GM19395 (cell line): Measurements from ENCODE around the gene PI3.

Source experiments
- ATAC-seq: cut with Tn5 transposase; IDR thresholded peaks from one replicate; pipeline ENCODE4 v1.9.1; 2021; ENCODE audit warnings: mild to moderate bottlenecking, moderate library complexity; ENCODE audit not compliant: unreplicated experiment

PI3 gene

GRCh38 chr20:45183084-45183483 lies 8.4 kb downstream of the PI3 start:
- ATAC-seq, result no peak

DNA sequence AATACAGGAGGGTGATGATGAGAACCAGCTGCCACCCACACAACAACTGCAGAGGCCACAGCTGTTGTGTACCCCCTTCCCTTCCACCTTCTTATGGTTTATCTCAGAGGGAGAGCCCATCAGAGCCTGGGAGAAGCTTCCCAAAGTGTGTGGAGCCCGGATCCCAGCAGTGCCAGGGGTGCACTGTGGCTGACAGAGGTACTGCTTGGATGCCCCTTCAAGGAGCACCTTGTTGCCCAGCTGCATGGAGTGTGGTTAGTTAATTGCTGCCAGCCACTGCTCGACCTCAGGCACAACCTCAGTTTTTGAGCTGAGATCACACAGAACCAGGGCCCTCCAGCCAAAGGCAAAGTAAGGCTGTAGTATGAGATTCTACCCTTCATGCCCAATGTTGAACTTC lies 13.0 kb downstream of the PI3 start:
- ATAC-seq, result no peak

DNA sequence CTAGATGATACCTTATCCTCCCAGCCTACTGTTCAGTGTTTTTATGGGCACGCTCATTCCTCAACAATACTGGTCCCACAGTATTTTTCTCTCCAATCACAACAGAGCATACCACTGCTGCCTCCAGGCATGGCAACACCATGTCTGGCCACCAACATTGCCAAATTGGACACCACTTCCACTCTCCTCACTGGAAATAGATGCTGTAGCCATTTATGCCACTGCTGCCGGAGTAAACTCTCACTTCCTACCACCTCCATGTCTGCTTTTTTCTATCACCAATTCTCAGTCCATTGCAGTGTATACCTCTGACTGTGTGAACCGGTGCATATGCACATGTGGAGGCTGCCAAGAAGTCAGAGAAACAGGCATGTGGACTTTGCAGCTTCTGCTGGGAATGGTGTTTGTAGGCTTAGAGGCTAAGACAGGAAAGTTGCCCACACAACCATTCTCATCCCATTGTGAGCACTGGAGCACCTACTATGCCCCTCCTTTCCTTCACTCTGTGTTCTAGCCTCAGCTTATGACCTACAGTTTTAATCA lies 14.4 kb downstream of the PI3 start:
- no peak for ATAC-seq

DNA sequence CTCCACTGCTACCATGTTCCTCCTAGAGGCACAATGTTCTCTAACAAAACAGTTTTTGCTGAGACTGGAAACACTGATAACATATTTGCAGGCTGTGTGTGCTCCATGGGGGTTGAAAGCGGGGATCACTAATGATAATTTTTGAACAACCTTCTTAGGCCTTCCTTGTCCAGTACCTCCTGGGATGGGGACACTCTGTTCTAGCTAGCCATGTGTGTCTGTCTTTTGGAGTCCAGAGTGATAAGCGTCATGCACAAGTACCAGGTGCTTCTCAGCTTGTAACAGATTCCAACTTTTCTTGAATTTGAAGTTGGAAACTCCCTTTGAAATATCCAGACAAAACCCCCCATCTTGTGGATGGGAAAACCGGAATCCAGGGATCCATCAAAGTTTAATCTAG lies 15.2 kb downstream of the PI3 start:
- ATAC-seq, result no peak

GRCh38 chr20:45191926-45192325 lies 17.2 kb downstream of the PI3 start:
- no peak for ATAC-seq

- ATAC-seq, result no peak
Measured at GRCh38 chr20:45193331-45193730, 18.6 kb downstream of the PI3 start.

DNA sequence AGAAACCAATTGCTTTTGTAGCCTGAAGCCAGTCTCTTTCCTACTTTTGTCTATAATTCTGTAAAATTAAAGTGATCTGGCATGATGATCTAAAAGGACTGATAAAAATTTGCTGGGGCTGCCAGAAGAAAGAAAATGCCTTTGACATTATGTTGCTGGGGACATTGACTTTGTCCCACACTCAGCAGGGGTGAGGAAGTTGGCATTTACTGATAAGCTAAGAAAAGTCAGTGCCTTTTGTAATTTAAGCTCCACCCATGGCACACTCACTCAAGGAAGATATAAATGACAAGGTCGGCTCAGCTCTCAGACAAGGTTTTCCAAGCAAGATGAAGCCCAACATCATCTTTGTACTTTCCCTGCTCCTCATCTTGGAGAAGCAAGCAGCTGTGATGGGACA lies 32.0 kb downstream of the PI3 start, which contains the start of gene SEMG1:
TSS of gene SEMG1 (plus strand) at position 309 of the 400 bp plus-strand sequence. CDS start at position 330, 21 bp downstream.
- no peak for ATAC-seq

DNA sequence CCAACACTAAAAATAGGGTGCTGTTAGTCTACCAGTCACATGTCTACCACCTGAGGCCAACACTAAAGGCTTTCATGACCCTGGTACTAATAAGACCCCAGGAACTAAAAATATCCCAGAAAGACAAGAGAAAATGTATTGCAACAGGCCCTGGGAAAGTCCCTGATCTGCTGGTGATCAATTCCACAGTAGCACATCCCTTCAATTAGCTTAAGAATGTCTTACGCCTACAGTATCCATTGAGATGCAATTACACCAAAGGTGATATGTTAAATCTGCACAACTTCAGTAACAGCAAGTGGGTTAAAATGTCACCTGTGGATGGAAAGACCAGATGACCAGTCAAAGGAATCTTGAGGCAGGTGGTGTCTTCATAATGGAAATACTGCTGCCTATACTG lies 35.2 kb downstream of the PI3 start:
- ATAC-seq, result no peak

DNA sequence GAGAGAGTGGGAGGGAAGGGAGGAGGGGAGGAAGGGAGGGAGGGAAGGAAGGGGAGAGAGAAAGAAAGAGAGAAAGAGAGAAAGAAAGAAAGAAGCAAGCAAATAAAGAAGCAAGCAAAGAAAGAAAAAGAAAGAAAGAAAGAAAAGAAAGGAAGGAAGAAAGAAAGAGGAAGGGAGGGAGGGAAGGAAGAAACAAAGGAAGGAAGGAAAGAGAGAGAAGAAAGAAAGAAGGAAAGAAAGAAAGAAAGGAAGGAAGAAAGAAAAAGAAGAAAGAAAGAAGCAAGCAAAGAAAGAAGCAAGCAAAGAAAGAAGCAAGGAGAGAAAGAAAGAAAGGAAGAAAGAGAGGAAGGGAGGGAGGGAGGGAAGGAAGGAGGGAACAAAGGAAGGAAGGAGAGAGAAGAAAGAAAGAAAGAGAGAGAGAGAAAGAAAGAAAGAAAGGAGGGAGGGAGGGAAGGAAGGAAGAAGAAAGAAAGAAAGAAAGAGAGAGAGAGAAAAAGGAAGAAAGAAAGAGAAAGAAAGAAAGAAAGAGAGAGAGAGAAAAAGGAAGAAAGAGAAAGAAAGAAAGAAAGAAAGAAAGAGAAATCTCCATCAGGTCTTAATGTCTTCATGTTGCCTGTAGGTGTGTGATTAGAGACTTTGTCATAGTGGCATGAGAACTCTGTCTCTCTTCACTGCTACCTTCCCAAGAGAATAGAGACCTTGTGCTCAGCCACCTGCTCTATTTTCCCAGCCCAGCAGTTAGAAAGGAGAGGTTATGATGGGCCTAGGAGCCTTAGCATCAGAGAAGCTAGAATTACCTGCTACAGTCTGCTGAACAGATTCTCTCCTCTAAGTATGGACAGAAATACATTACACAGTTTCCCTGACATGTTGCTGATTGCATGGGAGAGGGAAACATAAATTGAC lies 37.1 kb downstream of the PI3 start:
- no peak for ATAC-seq

DNA sequence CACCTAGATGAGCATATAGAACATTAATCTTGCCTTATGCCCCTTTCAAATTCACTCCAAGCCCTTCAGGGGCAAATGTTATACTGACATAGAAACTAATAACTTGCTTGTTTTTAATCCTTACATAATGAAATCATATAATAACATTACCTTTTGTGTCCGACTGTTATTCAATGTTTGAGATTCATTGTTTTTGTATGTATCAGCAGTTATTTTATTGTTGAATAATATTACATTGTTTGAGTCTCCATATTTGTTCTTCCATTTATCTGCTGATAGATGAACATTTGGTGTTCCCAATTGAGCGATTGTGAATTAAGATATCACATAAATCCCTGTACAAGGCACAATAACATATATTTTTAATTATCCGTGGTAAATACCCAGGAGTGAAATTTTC lies 38.1 kb downstream of the PI3 start:
- no peak for ATAC-seq

DNA sequence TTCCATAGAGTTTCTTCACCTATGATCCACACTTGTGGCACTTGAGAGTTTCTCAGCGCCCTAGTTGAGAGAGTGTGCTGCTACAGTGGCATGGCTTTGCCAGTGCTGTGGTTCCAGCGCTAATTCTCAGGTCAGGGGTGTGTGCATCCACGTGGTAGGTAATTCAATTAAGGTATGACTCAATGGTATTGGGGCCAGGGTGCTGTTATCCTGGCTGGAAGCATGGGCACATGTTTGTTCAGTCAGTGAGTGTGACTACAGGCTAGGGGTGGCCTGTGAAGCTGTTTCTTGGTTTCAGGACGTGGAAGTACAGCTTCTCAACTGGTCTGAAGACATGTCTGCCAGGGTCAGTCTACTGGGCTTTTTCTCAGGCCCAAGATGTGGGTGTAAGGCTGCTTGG lies 43.4 kb downstream of the PI3 start:
- no peak for ATAC-seq

DNA sequence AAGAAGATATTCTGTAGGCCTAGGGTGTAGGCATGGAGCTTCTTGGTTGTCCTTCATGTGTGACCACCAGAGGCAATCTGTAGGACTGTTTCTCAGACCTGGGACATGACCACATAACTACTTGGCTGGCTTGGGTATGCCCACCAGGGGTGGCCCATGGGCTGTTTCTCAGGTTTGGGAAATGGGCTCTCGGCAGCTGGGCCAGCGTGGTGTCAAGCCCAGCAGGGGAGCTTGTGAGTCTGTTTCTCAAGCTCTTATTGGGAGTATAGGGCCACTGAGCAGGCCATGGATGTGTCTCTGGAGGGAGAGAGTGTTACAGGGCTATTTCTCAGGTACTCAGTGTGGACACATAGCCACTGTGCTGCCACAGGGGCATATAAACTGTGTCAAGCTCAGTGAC lies 43.9 kb downstream of the PI3 start:
- no peak for ATAC-seq

- no peak for ATAC-seq
Measured at GRCh38 chr20:45221076-45221475, 46.4 kb downstream of the PI3 start, which contains the start of gene SEMG2. Gene SEMG2 (plus strand): TSS chr20:45221373. CDS start chr20:45221390, 17 bp downstream.

DNA sequence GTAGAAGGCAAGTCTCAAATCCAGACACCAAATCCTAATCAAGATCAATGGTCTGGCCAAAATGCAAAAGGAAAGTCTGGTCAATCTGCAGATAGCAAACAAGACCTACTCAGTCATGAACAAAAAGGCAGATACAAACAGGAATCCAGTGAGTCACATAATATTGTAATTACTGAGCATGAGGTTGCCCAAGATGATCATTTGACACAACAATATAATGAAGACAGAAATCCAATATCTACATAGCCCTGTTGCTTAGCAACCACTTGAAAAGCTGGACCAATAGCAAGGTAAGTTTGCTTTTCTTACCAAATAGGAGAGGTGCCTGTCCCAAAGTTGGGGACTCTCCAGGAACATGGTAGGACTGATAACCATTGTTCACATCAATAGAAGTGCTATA lies 48.4 kb downstream of the PI3 start:
- ATAC-seq, result no peak
